Stimulated activated CD4-positive, alpha-beta T cell treated with anti-CD3 and anti-CD28 coated beads, TNF-alpha, amount 100 ng/mL, for 48 hours (primary cell): Measurements from ENCODE around the gene TCF19.

Experiments
- DNase-seq, 3 donors: peaks; one replicate each; pipeline ENCODE4 v3.0.0-alpha.2; 2020; ENCODE audit warnings: low read depth in 3 of 3

TCF19 gene

GRCh38 chr6:31158140-31158862, at the start of gene TCF19:
TCF19 (plus strand) TSS chr6:31158589; CDS start chr6:31159470, 881 bp downstream.
- peak; percentile 96 to 99 (median 99) for DNase-seq

DNA sequence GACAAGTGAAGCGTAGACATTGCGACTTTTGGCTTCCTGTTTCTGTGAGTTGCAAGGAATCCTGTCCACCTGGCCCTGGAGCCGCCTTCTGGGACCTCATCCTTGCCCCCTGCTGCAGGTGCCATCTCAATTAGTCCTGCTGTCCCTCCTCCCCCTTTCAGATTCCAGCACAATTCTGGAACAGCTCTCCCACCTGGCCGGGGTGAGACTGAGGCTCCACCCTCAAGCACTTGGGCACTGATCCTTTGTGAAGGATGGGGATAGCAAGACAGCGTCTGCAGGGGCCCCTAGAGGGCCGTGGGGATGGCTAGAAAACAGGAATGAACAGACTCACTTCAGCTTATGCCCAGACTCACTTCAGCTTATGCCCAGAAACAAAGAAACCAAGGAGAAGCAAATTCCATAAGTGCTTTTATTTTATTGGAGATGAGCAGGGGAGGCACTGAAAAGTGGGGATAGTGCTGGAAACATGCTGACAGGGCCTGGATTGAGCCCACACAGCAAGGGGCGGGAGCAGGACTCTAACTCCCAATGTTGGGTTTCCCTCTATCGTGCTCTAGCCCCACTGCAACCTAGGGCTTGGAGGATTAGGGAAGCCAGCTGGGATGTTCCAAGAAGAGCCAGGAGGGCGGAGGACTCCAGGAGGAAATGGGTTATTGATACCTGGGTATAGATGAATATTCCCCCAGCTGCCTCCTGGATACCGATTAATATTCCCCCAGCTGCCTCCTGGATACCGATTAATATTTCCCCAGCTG, 47.4 kb upstream of the TCF19 start:
- DNase-seq: no peak

- no peak for DNase-seq
Measured at GRCh38 chr6:31111712-31112111, 46.7 kb upstream of the TCF19 start.

DNA sequence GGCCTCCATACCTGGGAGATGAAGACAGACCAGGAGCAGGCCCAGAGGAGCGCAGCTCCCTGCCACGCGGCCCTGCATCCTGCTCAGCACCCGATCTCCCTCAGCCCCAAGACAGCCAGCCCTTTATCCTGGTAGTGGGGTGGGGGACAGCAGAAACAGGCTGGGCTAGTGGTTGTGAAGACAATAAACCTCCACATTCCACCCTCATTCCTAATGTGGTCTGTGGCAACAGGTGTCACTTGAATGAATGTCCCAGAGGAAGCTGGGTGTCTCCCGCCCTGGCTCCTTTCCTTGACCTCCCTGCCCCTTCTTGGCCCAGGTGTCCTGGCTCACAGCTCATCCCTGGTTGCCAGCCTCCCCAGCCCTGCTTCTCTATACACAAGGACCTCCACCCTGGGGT, 45.9 kb upstream of the TCF19 start, which contains the start of gene C6orf15:
TSS of gene C6orf15 (minus strand) at position 98 of the 400 bp plus-strand sequence. CDS start at position 78, 20 bp downstream.
- DNase-seq: no peak

- DNase-seq: no peak
Measured at GRCh38 chr6:31113861-31114540, 44.4 kb upstream of the TCF19 start.

- no peak for DNase-seq
Measured at GRCh38 chr6:31114541-31114878, 43.9 kb upstream of the TCF19 start, which contains the start of gene PSORS1C1. PSORS1C1 (plus strand) TSS chr6:31114800; CDS start chr6:31129633, 14,833 bp downstream.

- no peak for DNase-seq
Measured at GRCh38 chr6:31114970-31115849, 43.2 kb upstream of the TCF19 start.

DNA sequence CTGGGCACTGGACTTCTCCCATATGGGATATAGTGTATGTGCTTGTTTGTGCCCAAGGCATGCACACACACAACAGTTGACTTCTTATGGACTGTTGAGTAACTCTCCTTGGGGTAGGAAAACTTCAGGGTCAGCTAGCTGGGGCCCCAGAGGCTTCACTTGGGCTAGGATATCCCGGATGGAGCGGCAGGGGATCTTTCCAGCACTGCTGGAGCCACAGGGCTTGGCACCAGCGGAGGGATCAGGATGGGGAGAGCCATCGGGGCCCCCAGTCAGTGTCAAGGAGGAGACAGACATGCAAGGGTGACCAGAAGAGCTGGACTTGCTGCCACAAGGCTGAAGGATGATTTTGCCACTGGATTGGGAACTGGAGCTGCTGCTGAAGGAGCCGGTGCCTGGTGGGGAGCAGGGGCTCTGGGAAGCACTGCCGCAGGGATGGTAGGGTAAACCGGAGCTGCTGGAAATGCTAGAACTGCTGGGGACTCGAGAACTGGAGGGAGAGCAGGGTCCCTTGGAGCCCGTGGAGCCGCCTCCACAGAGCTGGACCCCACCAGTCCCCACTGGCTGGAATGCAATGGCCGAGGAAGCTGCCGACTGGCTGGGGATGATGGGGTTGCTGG, 42.3 kb upstream of the TCF19 start:
- no peak for DNase-seq

DNA sequence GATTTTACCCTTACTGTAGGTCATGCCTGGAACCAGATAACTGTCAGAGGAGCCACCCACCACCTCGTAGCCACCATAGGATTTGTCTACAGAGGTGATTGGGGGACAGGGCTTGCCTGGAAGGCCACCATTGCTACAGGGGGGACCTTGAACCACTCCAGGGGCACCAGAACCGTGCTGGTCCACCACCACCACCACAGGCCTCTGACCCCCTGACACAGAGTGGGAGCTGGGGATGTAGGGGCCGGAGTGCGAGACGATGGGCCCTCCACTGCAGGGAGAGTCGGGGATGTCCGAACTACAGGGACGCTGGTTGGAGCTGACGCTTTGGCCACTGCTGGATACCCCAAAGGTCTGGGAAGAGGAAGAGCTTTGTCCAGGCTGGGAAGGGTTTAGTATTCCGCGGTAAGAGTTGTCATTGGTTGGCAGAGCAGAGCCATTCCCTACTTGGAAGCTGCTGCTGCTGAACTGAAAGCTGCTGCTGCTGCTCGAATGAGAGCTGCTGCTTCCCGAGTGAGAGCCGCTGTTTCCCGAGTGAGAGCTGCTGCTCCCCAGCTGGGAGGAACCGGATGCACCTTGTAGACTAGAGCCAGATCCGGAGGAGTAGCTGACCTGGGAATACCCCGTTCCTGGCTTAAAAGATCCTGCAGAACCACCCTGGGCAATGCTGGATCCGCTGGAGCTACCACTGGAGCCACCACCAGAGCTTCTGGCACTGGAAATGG, 41.6 kb upstream of the TCF19 start:
- DNase-seq: no peak

GRCh38 chr6:31118178-31118577, 40.2 kb upstream of the TCF19 start:
- DNase-seq: no peak

GRCh38 chr6:31120151-31120915, 38.1 kb upstream of the TCF19 start, which contains the start of gene CDSN:
CDSN (minus strand) TSS chr6:31120446; CDS start chr6:31120419, 27 bp downstream.
- no peak for DNase-seq

DNA sequence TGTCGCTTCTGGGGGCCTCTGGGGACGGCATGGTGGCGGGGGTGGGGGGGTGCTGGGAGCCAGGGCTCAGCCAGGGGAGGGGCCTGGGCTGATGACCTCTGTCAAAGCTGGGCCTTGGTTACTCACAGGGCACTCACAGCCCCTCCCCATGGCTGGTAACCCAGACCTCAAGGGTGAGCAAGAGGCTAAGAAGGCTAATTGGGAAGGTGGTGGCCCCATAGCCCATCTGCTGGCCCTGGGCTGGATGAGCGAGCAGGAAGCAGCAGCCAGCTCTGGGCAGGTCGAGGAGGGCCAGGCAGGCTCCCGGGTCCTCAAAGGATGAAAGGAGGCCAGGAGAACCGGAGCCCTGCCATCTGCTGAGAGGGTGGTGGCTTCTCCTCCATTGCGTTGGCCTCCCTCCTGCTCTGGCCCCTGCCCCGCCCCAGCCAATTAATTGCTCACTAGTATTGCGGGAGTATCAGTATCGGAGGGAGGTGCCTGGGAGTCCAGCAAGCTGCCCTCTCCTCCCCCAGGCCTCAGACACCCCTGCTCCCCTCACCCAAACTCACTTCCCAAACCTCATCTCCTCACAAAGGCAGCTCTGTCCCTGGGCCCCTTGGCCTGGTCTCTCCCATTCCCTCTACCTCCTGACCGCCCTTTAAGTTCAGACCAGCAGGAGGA, 37.1 kb upstream of the TCF19 start:
- DNase-seq: no peak

DNA sequence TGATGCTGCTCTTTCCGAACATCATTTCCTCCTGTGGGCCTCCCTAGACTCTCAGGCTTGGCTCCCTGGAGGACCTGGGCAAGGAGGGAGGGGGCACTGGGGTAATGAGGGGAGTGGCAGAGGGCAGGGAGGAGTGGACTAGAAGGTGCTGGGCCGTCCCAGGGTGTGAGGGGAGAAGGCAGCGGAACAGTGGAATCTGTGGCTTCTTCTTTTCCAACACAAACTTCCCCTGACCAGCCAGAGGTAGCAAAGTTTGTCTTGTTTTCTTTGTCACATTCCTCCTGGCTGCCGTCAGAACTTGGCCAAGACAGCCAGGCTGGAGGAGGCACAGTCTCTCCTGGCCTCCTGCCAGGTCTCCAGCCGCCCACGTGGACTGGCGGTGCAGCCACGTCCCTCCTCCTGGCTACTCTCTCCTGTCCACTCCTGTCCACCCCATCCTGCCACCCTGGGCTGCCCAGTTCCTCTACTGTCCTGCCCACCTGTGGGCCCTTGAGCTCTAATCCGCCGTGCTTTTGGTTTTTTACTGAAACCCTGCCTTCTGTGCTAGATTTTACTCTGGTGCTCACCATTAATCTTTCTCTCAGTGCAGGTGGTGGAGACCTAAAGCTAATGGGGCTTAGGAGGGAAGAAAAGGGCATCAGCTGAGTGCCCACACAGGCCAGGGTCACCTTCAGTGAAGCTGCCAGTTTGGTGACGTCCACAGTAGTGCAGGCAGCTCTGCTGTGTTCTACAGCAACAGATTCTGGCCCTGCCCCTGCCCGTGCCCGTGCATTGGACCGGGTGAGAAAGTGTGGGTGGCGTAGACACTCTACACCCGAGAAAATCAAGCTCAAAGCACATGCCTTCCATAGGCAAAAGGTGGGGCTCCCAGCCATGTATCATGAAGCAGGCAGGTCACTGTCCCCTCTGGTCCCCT, 35.3 kb upstream of the TCF19 start:
- DNase-seq: no peak

- no peak for DNase-seq
Measured at GRCh38 chr6:31125162-31125561, 33.2 kb upstream of the TCF19 start.

DNA sequence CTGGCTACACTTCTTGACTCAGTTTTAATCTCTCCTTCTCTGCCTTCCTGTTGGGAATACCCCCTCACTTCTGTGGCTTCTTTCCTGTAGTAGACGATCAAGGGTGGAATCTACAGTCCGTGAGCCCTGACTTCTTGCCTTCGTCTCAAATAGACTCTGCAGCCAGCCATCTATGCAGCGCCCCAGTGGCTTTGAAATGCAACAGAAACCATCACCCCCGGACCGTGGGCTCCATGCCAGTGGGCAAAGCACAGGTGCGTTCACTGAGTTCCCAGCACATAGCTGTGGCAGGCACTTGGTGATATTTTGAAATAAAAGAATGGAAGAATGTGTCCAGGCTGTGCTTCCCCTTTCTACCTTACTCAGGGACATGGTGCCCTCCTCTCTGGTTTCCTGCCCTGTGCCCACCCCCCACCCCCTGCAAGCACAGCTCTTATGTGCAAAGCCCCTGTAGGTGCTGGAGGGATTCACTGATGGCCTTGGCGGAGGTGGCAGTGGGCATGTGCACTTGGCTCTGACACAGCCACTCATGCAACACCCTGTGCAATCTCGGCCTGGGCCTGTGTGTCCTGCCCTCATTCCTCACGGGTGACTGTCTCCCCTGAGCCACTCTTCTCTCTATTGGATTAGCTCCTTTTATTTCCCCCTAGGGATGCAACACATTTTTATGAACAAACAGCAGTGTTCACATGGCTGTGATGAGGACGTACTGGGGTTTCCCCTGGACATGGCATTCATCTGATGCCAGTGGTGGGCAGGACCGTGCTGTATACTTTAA, 32.6 kb upstream of the TCF19 start:
- no peak for DNase-seq

GRCh38 chr6:31126396-31127175, 31.8 kb upstream of the TCF19 start:
- DNase-seq: no peak
